Hematopoietic multipotent progenitor cell treated with erythropoietin and hydrocortisone succinate and interleukin-3 and kit ligand, for 6 days (in vitro differentiated cells): Measurements from ENCODE around the gene SOX6.
"Not testable (repeated sequence)": the region's sequence is repeated elsewhere in the genome, so short reads cannot be mapped to it uniquely, and the experiment has no call there.

Source experiments
- DNase-seq: peaks from one replicate; pipeline ENCODE4 v3.0.0-alpha.2; 2015

The SOX6 gene

DNA sequence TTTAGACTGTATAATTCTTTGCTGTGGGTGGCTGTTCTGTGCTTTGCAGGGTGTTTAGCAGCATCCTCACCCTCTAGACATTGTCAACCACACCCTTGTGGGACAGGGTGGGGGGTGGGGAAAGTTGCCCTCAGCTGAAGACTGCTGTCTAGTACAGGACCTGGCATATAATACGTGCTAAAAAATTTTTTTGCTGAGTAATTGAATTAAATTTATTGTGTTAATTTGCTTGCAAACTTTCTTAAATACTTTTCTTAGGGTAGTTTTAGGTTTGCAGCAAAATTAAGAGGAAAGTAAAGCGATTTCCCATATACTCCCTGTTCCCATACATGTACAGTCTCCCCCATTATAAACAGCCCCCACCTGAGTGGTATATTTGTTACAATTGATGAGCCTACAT lies 268.5 kb downstream of the SOX6 start:
- DNase-seq = no peak

DNA sequence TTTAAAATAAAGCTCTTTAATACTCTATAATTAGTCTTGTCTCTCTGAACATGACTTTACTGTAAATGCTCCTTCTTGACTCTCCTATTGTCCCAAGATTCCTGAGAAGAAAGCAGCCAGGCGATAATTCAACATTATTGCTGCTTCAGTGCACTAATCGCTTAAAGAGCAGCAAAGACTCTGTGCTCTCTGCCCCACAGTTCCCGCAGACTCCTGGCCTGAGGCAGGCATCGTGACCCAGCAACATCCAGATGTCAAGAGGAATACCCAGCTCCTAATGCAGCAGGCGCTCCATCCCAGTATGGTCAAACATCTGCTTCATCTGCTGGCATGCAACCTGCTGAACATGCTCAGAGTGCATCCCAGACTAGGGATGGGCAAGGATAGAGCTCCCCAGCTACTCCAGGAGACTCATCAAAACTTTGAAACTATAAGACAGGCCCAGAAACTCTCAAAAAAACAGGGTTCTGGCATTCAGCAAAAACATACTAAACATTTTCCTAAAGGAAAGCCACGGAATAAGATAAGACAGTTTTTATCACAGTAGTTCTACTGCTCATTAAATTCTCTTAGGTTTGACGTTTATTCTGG lies 270.0 kb downstream of the SOX6 start:
- no peak for DNase-seq

DNA sequence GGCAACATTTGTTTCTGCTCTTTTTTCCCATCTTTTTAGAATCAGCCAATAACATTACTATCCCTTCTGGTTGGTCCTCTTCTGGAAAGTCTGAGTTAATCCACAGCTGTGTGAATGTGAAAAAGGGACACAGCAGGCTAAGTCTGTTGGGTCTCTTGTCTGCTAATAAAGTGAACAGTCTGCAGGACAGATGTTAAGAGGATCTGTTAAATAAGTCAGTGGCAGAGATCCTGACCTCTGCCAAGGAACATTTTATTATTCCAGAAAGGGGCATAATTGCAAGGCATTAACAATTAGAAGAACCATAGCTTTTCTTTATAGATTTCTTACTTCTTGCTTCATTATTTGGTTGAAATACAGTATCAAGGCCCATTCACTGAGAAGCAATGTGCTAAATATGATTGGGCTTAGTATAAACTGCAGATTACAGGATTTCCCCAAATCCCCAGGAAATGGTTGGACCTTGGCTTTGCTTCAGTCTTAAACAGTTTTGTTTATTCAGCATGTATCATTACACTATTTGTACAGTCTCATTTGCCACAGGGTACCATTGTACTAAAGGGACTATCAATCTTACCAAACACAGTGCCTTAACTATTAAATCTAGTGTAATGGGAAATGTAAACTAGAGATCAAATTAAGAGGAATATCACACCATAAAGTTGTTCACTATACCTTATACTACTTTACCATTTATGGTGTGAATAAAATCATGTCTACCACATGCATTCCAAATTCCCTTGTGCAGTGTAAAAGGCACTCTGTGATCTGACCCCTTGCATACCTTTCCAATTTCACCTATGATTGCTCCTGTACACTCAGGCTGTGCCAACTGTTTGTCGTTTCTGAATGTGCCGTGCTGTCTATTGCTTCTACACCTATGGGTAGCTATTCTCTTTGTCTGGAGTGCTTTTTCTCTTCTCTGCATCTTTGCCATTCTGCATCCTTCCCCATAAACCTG lies 274.0 kb downstream of the SOX6 start:
- DNase-seq = no peak

DNA sequence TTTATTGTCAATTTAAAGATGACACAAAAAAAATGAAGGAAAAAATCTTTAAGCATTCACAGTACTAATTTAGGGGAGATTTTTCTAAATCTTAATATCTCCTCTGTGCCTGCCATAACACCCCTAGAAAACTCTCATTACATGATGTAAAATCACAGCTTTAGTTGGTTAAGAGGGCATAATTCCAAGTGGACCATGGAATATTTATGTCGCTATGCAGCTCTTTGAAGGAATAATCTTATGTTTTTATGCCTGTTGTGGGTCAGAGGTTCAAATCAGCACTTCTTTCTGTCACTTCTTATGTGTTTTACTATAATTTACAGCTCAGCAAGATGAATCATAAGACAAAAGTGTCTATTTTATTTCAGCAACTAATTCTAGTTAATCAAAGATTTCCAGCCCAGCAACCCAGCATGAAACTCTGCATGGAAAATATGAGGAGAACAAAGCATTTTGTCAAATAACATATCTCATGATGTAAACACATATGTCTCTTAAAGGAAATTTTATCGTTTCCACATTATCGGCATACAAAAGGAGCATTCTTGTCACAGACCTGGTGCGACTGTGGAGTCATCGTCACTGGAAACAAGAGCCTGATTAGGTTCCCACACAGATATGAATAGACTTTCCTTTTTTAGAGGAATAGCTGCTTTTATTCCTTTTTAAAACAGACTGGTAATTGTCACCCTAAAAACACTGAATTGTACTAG lies 274.8 kb downstream of the SOX6 start:
- DNase-seq = no peak

DNA sequence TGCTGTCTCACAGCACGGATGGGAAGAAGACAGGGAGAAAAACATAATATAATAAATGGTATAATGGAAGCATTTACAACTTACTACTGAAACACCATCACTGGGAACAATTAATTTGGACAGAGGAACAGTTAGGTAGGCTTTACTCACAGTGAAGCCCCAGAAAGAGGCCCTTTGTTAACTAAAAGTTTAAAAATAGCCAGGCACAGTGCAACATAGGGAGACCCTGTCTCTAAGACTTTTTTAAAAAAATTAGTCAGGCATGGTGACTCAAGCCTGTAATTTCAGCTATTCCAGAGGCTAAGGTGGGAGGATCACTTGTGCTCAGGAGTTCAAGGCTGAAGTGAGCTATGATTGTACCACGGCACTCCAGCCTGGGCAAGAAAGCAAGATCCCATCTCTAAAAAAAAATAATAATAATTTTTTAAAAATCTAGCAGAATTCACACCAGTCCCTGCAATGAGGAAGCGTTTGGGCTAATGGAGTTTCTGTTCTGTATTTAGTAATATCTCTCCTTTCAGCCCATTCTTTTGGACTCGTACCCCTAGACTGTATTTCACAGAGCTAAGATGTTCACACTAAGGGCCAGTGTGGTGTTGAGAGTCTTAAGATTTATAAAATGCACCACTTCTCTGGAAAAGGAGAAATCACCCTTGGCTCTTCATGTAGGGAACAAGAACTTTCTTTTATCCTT lies 275.5 kb downstream of the SOX6 start:
- DNase-seq = no peak

DNA sequence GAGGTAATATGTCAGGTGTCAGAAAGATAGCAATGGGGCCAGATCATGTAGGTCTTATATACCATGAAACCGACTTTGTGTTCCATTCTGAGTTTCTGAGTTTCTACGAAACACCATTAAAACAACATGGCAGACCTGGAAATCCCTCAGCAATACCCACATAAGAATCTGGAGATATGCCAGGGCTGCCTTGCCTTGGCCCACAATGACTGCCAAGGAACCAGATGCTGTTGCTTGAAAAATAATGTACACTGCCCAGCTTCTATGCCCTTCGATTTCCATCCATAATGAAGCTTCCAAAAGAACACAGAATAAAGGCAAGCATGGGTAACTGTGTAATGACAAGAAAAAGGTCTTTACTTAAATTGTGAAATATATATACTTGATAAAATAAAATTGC lies 277.4 kb downstream of the SOX6 start:
- DNase-seq = no peak

DNA sequence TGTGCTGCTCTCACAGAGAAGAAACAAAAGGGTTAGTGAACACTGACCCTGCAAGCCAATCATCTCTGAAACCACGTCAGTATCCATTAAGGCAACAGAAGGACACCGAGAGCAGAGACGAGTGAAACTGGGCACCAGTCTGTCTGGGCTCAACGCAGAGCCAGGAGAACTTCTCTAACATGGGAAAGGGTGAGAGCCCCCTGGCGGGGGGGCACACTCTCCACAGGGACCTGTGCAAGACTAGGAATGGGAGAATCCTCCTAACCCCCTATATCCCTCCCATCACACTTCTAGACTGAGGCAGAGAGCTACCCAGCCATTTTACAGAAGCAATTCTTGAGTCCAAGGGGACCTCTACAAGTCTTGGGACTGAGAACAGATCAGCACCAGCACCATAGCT lies 285.8 kb downstream of the SOX6 start:
- DNase-seq = no peak

DNA sequence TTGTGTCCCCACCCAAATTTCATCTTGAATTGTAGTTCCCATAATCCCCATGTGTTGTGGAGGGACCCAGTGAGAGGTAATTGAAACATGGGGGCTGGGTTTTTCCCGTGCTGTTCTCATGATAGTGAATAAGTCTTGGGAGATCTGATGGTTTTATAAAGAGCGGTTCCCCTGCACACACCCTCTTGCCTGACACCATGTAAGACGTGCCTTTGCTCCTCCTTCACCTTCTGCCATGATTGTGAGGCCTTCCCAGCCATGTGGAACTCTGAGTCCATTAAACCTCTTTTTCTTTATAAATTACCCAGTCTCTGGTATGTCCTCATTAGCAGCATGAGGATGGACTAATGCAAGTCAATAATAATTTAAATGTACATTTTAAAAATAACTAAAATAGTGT lies 289.1 kb downstream of the SOX6 start:
- DNase-seq = not testable (repeated sequence)

DNA sequence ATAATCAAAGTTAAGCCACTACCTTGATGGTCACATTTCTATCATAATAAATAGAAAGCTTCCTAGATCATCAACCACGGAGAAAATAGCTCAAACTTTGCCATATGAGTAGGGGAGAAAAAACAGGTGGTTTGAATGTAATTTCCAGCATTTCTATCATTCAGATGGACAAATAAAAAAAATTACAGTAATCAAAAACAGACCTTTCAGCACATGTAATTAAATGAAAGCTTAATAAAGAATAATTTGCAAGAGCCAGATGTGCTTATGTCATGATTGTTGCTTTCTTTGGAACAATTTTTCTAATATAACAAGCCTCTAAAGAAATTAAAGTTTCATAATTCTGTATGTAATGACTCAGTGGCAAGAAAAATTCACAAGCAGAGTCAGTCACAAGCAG lies 297.0 kb downstream of the SOX6 start:
- DNase-seq = no peak

DNA sequence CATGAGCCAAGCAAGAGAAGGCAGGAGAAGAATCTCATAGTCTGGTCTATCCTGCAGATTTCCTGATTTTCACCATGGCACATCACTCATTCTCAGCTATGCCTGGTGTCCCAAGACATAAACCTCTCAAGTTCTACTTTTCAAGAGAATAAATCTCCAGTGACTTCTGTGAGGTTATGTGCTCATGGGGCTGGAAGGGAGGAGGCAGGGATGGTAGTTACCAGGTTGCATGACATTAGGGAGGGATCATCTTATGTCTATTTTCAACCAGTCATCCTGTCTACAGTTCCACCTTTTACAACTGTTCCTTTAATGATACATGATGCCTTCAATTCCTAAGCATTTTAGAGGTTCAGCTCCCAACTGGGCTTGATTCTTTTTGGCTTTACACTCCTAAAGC lies 297.7 kb downstream of the SOX6 start:
- no peak for DNase-seq

DNA sequence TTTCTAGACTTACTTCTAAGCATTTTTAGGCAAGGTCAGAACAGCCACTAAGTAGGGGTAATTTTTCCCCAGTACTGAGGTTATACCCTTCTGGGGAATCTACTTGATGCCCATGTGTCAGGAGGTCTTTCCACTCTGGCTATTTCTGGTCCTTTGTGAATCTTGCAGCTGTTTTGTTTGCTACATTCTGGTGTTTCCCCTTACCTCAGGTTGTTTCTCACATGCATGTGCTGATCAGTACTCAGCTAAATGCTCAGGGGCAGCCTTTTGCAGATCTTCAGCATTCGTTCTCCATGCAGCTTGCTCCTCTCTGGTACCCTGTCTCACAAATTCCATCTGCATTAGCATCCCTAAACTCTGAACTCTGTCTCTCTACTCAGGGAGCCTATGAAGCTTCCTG lies 303.6 kb downstream of the SOX6 start:
- DNase-seq = no peak

DNA sequence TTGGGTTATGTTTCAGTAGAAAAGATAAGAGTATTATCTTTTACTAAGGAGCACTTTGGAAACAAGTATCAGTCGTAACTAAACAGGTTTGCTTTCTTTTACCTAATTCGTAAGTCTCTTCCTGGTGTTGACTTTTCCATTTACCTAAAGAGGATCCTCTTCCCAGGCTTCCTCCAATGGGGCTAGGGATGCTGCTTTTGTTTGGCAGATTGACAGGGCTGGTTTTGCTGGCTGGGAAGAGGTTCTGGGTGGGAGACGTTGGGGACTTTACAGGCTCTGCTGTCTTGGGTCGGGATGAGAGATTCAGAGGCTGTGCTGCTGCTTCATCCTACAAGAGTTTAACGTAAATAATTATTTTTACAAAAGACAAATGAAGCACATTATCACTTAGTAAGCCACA lies 306.7 kb downstream of the SOX6 start:
- DNase-seq = no peak

DNA sequence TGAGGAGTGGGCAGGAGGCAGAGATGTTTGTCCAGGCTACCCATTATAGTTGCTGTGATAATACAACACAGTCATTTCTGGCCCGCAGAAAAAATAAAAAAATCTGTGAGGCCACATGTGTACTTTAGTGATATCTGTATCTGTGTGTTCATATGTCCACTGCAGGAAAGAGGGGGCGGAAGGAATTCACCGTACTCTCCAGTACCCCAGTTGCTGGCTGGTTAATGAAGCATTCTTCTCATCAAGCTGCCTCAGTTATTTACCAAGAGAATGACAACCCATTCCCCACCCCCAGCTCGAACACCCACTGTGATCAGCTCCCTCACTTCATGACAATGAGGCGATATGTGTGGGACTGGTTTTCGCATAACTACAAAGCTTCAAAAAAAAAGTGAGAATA lies 309.3 kb downstream of the SOX6 start:
- DNase-seq = peak; percentile 2

DNA sequence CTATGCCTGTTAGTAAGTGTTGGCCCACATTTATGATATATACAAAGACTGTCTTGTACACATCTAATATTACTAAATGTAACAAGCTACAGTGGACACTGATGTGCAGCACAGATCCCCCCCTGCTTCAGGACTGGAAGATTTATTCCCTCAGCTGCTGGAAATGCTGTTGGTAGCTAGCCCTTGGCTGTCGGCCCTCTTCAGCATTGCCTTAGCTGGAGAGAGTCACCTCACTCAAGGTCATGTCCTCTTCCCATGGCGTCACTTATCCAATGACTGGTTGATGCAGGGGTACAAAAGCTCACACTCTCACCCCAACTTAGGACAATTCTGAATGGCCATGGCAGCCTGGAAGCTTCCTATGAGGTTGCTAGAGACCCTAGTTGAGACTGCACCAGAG lies 312.7 kb downstream of the SOX6 start:
- DNase-seq = no peak

DNA sequence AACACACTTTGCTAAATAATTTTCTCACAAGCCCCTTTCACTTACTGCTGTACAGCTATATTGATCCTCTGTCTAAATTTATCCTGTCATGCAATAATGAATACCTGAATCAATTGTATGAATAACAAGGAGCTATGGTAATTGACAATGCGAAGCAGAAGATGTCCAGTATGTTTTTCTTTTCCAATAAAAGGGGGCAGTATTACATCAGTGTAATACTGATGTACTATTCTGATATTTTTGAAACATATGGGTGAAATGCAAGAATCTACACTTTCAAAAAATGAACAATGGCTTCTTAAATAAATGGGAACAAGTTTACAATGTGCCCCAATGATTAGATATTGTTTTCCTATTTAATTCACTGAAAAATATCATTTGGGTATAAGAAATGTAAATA lies 315.1 kb downstream of the SOX6 start:
- no peak for DNase-seq

DNA sequence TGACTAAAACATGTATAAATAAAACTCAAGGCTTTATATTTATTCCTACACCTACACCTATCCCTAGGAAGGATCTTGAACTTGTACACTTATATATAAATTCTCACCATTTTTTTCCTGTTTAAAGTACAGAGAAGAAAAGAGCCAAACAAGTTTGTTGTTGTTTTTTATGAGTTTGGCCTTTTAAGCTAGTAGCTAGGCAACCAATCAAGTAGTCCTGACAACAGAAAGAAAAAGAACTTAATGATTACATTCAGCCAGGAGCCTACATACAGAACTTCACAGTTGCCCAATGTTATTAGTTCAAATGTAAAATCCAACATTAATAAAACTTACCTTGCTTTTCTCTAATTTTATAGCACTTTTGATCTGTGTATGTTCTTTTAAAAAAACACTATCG lies 316.2 kb downstream of the SOX6 start:
- DNase-seq = no peak

DNA sequence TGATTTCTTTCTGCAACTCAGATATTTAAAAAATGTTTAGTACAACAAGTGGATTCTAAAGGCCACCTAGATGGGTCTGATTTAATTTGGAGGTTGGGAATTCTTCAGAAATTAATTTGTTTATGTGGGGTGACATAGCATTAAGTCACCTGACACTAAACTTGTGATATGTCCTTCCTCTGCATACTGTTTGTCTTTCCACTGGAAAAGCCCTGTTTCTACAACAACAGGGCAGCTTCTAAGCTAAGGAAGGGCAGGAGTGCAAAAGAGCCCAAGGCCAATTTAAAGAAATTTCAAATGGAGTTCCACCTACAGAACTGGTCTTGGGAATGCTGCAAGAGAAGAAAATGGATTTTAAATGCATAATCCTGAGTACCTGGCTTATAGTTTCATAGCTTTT lies 319.2 kb downstream of the SOX6 start:
- no peak for DNase-seq

DNA sequence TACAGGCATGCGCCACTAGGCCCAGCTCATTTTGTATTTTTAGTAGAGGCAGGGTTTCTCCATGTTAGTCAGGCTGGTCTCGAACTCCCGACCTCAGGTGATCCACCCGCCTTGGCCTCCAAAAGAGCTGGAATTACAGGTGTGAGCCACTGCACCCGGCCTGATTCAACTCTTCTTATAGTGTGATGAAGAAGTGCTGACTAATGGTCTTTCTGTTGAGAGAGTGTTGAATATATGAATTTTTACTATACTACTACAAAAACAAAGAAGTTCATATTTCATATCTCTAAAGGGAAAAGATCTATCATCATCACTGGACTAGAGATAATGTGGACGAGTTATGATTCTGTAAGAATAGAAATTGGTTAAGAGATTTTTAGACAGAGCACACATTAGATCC lies 320.1 kb downstream of the SOX6 start:
- no peak for DNase-seq

DNA sequence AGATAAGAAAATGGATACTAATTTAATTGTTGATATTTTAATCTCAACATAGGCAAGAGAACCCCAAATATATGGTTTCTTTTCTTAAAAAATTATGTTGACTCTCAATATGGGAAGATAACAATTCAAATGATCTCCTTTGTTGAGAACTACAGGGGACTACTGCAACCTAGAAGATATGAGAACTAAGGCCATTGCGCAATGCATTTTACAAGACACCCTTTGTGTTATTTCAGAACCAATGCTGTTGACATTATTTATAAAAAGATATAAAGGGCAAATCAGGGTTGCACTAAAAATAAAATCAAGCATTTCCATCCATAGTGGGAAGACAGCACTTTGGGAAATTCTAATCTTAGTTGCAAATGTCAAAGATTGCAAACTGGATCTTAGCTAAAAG lies 322.3 kb downstream of the SOX6 start:
- DNase-seq = peak; percentile 5

DNA sequence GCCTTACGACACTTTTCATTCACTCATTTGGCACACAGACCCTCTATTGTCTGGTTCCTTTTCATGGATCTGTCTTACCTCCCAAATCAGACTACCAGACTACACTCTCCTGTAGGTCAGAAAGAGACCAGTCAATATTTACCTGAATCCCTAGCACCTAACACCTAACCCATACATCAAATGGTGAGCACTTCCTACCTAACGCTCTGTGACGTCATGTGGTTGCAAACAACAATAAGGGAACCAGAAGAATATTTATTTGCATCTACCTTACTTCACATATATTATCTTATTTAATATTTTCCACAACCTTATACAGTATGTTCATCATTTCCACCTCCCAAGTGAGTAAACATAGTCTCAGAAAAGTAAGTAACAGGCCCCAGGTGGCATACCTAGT lies 323.4 kb downstream of the SOX6 start:
- DNase-seq = no peak

DNA sequence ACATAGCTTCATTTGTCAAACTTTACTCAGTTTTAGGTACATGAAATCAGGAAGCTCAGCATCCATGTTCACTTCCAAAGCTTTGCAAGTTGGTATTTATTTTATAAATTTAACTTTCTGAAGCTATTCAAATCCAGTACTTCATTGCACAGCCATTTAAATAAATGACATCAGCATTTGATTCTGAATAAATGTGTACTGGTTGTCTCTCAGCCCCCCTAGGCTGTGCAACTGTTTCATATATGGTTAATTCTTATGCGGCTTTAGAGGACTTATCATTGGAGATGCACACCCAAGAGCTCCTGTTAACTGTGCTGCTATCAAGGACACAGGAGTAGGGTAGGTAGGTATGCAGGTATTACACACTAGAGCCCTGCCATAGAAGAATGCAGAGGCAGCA lies 325.1 kb downstream of the SOX6 start:
- no peak for DNase-seq

DNA sequence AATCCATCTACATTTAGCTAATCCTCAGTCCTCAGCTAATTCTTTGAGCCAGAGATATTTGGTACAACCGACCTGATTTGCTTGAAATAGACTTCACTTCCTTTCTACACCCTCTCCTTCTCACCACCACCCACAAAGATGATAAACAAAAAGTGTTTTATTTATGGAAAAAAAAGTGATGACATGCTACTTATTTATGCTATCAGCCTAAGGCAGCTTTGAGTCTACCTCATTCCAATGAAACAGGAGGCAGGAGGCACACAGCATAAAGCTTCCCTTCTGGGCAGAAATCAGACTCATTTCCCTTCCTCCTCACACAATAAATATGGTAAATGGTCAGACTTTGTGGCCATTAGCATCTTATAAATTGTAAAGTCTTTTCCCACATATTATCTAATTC lies 325.7 kb downstream of the SOX6 start:
- DNase-seq = no peak

DNA sequence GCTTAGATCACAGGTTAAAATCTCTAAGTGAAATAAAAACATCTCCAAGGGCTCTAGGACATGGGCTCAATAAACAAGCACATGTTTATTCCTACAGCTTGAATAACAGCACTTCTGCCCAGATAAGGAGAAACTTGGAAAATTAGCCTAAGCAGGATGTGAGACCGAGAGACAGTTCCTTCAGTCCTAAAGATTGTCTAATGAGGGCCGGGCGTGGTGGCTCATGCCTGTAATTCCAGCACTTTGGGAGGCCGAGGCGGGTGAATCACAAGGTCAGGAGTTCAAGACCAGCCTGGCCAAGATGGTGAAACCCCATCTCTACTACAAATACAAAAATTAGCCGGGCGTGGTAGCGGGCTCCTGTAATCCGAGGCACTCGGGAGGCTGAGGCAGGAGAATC lies 327.2 kb downstream of the SOX6 start:
- not testable (repeated sequence) for DNase-seq
